CD4-positive, alpha-beta memory T cell (primary cell): ENCODE data around the gene ANKRD18A. TPM values are rescaled to one million over a fixed set of nuclear protein-coding genes. Genes with fewer than 3 reads are reported as not detected.
A peak's percentile ranks its signal among the peaks of the same experiment; 100 is the strongest.
"Not testable (repeated sequence)": the region's sequence is repeated elsewhere in the genome, so short reads cannot be mapped to it uniquely, and the experiment has no call there.

ENCODE experiments used
- CTCF ChIA-PET: fragments of 350-600 bp; sonication (Branson Sonifier 250); formaldehyde crosslinking; loops from one replicate; lab custom pipeline; 2021; ENCODE audit warnings: inconsistent platforms; ENCODE audit not compliant: partially characterized antibody; lab: Charles Lee
- POLR2A ChIA-PET: fragments of 350-600 bp; sonication (Branson Sonifier 250); formaldehyde crosslinking; loops from one replicate; lab custom pipeline; 2021; ENCODE audit not compliant: partially characterized antibody; lab: Charles Lee
- DNase-seq, 5 donors: peaks; one replicate each; pipeline versions ENCODE4 v3.0.0 to v3.0.0-alpha.2; 2020 to 2022; ENCODE audit warnings: mixed read lengths in 1 of 5
- H3K27ac ChIP-seq: one replicate; pipeline ENCODE4 v1.7.0; 2013; ENCODE audit warnings: low read depth, low read length
- H3K27me3 ChIP-seq: 2 replicates; pipeline ENCODE4 v1.7.0; 2013; ENCODE audit warnings: mild to moderate bottlenecking, low read length, moderate library complexity; ENCODE audit not compliant: insufficient read depth
- H3K36me3 ChIP-seq: 2 replicates; pipeline ENCODE4 v1.7.0; 2013; ENCODE audit warnings: mild to moderate bottlenecking, low read length, moderate library complexity; ENCODE audit not compliant: insufficient read depth
- H3K4me1 ChIP-seq: 2 replicates; pipeline ENCODE4 v1.7.0; 2013; ENCODE audit warnings: mild to moderate bottlenecking, low read length, moderate library complexity; ENCODE audit not compliant: insufficient read depth
- H3K4me3 ChIP-seq, 2 donors: one replicate each; pipeline ENCODE4 v1.7.0; 2013; ENCODE audit warnings: low read length in 2 of 2, mild to moderate bottlenecking in 1 of 2
- H3K9me3 ChIP-seq, 2 donors: one replicate each; pipeline ENCODE4 v1.7.0; 2013; ENCODE audit warnings: low read length in 2 of 2, control low read depth in 1 of 2; ENCODE audit not compliant: control insufficient read depth in 1 of 2
- H3K27ac Mint-ChIP-seq, 7 donors: one replicate each; pipeline ENCODE4 v1.8.0; 2020 to 2021; ENCODE audit warnings: mixed read lengths in 7 of 7, mild to moderate bottlenecking in 6 of 7, inconsistent platforms in 3 of 7, moderate library complexity in 3 of 7
- H3K27me3 Mint-ChIP-seq, 2 donors: one replicate each; pipeline ENCODE4 v1.8.0; 2020 to 2021; ENCODE audit warnings: mixed read lengths in 2 of 2
- H3K36me3 Mint-ChIP-seq, 2 donors: one replicate each; pipeline ENCODE4 v1.8.0; 2020 to 2021; ENCODE audit warnings: mixed read lengths in 2 of 2, inconsistent platforms in 1 of 2, mild to moderate bottlenecking in 1 of 2
- H3K4me1 Mint-ChIP-seq, 4 donors: one replicate each; pipeline ENCODE4 v1.8.0; 2020 to 2021; ENCODE audit warnings: mixed read lengths in 4 of 4, mild to moderate bottlenecking in 1 of 4
- H3K4me3 Mint-ChIP-seq, 8 donors: one replicate each; pipeline ENCODE4 v1.8.0; 2020 to 2021; ENCODE audit warnings: mixed read lengths in 8 of 8, mild to moderate bottlenecking in 7 of 8, moderate library complexity in 6 of 8, inconsistent platforms in 3 of 8
- H3K9me3 Mint-ChIP-seq, 8 donors: one replicate each; pipeline ENCODE4 v1.8.0; 2020 to 2021; ENCODE audit warnings: mixed read lengths in 8 of 8, mild to moderate bottlenecking in 5 of 8, inconsistent platforms in 3 of 8, moderate library complexity in 1 of 8
- intact Hi-C: fragments of 100-400 bp; cut with micrococcal nuclease; formaldehyde crosslinking; loops from one replicate; pipeline ENCODE4 v1.15.1; 2023
- polyA plus RNA-seq, 2 donors: library from polyadenylated mRNA; unstranded; fragments of 300-500 nt; fragmentation: Illumina TruSeq; gene quantifications; one replicate each; pipeline ENCODE4 v1.2.3, GENCODE V29; 2021
- total RNA-seq, 2 experiments: library from RNA; stranded (reverse); gene quantifications; one replicate each; pipeline ENCODE4 v1.2.3, GENCODE V29; 2021

The ANKRD18A gene
- total and polyA plus RNA-seq, 4 experiments from 2014 or later, result 0.15 to 14.3 (median 6.0) TPM

DNA sequence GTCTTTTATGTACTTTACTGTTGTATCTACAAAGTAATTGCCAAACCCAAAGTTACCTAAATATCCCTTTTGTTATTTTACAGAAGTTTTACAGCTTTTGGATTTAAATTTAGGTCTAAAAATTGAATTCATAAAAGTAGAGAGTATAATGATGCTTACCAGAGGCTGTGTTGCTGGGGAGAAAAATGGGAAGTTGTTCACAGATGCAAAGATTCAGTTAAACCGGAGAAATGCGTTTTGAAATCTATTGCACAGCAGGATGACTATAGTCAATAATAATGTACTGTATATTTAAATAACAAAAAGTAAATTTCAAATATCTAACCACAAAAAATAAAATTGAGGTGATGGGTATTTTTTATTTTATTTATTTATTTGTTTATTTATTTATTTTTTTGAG lies 2.6 kb upstream of the ANKRD18A start:
- Histone ChIP-seq H3K27ac (peak overlapping the region; percentile 50), H3K27me3 (peaks cover 3% of the 10 kb centered on the region), H3K4me3 (no peak overlapping the region), H3K9me3 (no peaks in the 10 kb centered on the region), H3K36me3 (no peaks in the 10 kb centered on the region), H3K4me1 (peaks cover 13% of the 10 kb centered on the region)
- intact Hi-C loops, result no loop called here
- Mint-ChIP-seq H3K36me3 (peaks cover 0 to 4% of the 10 kb centered on the region in 2 donors), H3K27ac (peak overlapping the region in 3 of 7 donors; percentile 2 to 63 (median 38)), H3K4me3 (peak overlapping the region; percentile 75 to 90 (median 88)), H3K4me1 (peaks cover 9 to 20% (median 15%) of the 10 kb centered on the region in 4 donors), H3K9me3 (peaks cover 0 to 19% (median 2%) of the 10 kb centered on the region in 8 donors), H3K27me3 (peaks cover 2 to 5% of the 10 kb centered on the region in 2 donors)
- CTCF ChIA-PET, result interaction anchor here (1.0 kb wide), 1 partner anchor 49 kb away, joined by 3 read pairs; no protein-coding TSS in a partner anchor
- POLR2A ChIA-PET, result no interaction called here
- no peak for DNase-seq

DNA sequence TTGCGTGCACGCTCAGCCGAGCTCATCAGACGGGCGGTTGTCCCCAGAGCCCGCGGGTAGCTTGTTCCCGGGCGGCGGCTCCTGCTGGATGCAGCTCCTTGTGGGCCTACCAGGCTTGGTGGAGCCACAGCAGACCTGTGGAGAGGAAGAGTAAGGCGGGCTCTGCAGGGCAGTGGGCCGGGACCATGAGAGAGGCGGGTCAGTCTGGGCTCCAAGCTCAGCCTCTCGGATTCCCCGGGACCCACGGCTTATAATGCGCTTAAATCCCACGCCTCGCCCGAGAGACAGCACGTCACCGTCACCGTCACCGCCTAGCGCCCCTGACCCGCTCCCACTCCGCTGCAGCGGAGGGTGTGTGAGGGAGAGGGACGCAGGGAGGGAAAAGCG lies 1.9 kb upstream of the ANKRD18A start:
- H3K27ac Mint-ChIP-seq, result peak overlapping the region; percentile 18 to 91 (median 63)
- H3K4me3 Mint-ChIP-seq, result peak overlapping the region; percentile 75 to 90 (median 88)
- H3K27me3 Mint-ChIP-seq, result peaks cover 2 to 5% of the 10 kb centered on the region in 2 donors
- peaks cover 0 to 4% of the 10 kb centered on the region in 2 donors for H3K36me3 Mint-ChIP-seq
- H3K4me1 Mint-ChIP-seq, result peaks cover 9 to 20% (median 15%) of the 10 kb centered on the region in 4 donors
- Histone ChIP-seq H3K4me3 (peak overlapping the region; percentile 36 to 77), H3K4me1 (peaks cover 13% of the 10 kb centered on the region), H3K27me3 (peaks cover 3% of the 10 kb centered on the region), H3K9me3 (no peaks in the 10 kb centered on the region), H3K36me3 (no peaks in the 10 kb centered on the region), H3K27ac (peak overlapping the region; percentile 50)
- H3K9me3 Mint-ChIP-seq, result peaks cover 0 to 19% (median 2%) of the 10 kb centered on the region in 8 donors
- POLR2A ChIA-PET, result no interaction called here
- CTCF ChIA-PET, result interaction anchor here (1.0 to 1.9 kb wide), 3 partner anchors 8 to 49 kb away, joined by 3 to 7 read pairs (median 5); no protein-coding TSS in a partner anchor
- intact Hi-C loops, result no loop called here
- DNase-seq, result no peak

DNA sequence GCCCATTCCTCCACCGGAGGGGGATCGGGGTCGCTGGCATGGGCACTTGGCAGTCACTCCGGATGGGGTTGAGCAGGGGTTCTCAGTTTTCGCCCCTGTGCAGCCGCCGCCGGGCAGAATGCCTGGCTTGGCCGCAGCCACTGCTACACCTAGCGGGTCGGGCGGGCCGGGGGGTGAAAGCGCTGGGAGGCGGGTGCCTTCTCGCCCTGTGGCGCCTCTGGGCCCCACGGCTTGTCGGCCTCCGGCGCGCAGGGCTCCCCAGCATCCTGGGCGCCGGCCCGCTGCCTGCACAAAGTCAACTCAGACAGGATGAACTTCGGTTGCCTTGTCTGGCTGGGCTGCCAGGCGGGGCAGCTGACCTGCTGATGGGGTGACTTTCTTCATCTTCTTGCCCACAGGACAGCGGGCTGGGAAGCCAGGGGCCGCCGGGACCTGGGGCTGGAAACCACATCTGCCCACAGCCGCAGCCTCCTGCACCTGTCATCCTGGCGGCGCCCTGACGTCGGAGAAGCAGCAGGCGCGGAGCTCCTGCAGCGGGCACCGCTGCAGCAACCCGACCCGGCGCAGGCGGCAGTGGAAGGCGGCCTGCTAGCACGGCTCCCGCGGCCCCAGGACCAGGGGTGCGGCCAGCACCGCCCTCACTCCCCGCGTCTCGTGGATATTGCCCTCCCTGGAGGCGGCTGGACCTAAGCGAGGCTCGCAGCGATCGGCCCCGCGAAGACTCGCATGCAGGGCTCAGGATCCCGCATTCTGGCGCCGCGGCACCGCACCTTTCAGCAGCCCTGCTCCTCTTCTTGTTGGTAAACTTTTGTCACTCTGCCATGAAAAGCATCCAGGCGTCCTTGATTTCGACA lies 1.3 kb upstream of the ANKRD18A start:
- POLR2A ChIA-PET, result no interaction called here
- Mint-ChIP-seq H3K36me3 (peaks cover 0 to 4% of the 10 kb centered on the region in 2 donors), H3K27ac (peak overlapping the region in 5 of 7 donors; percentile 36 to 91 (median 63)), H3K4me1 (peaks cover 9 to 20% (median 15%) of the 10 kb centered on the region in 4 donors), H3K4me3 (peak overlapping the region; percentile 75 to 92 (median 90)), H3K9me3 (peaks cover 0 to 15% (median 2%) of the 10 kb centered on the region in 8 donors), H3K27me3 (peaks cover 2 to 7% of the 10 kb centered on the region in 2 donors)
- peaks cover 13% of the 10 kb centered on the region for H3K4me1 ChIP-seq
- no peaks in the 10 kb centered on the region for H3K36me3 ChIP-seq
- DNase-seq, result peak; percentile 52 to 66 (median 53)
- H3K27me3 ChIP-seq, result peaks cover 3% of the 10 kb centered on the region
- H3K4me3 ChIP-seq, result peak overlapping the region; percentile 36 to 77
- CTCF ChIA-PET, result interaction anchor here (1.0 to 1.9 kb wide), 8 partner anchors 9 to 205 kb away, joined by 3 to 7 read pairs (median 4); no protein-coding TSS in a partner anchor
- H3K27ac ChIP-seq, result peak overlapping the region; percentile 50
- H3K9me3 ChIP-seq, result no peaks in the 10 kb centered on the region
- intact Hi-C loops, result loop anchor here (2.0 kb wide), 2 partner anchors 21 to 51 kb away; no protein-coding TSS in a partner anchor

DNA sequence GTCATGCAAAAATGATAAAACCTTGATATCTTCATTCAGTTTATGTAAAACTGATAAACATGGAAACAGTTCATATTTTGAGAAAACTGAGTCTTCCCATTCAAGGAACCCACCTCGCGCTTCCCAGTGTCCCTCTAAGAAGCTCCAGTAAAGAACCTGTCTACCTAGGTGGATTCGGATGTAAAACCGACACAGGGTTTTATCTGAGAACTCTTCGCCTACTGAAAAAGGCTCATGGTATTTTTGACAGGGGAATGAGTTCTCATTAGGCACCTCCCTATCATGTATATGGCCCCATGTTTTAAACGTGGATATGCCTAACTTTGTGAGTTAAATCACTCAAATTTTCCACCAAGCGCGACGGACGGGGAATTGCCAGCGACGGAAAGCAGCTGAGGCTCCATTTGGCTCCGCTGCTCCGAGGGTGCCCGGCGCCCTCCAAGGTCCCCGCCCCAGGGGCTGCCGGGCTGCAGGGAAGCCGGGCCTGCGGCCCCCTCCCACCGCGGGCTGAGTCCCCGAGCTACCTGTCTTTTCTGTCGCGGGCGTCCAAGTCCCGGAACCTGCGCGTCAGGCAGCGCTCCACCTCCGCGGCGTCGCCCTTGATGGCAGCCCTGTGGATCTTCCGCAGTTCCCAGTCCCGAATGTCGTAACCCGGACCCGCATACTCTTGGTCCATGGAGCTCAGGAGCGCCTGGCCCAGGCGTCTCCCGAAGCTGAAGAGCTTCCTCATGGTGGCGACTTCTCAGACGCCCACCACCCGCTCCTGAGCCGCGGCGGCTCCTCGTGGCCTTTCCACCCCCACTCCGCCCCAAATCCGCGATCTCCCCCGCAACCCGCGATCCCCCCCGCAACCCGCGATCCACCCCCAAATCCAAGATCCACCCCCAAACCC lies 594 bp downstream of the ANKRD18A start:
- peaks cover 0 to 4% of the 10 kb centered on the region in 2 donors for H3K36me3 Mint-ChIP-seq
- H3K27ac Mint-ChIP-seq, result peak overlapping the region; percentile 75 to 90 (median 82)
- Histone ChIP-seq H3K4me1 (peaks cover 13% of the 10 kb centered on the region), H3K9me3 (no peaks in the 10 kb centered on the region), H3K27me3 (peaks cover 3% of the 10 kb centered on the region), H3K27ac (peak overlapping the region; percentile 50), H3K36me3 (no peaks in the 10 kb centered on the region), H3K4me3 (peak overlapping the region; percentile 23 to 77)
- peaks cover 0 to 8% (median under 1%) of the 10 kb centered on the region in 8 donors for H3K9me3 Mint-ChIP-seq
- peaks cover 8 to 20% (median 12%) of the 10 kb centered on the region in 4 donors for H3K4me1 Mint-ChIP-seq
- intact Hi-C loops, result loop anchor here (2.0 kb wide), 2 partner anchors 23 to 53 kb away; no protein-coding TSS in a partner anchor
- peak; percentile 18 to 51 (median 25) for DNase-seq
- H3K27me3 Mint-ChIP-seq, result peaks cover 2 to 6% of the 10 kb centered on the region in 2 donors
- H3K4me3 Mint-ChIP-seq, result peak overlapping the region; percentile 87 to 97 (median 91)
- CTCF ChIA-PET, result interaction anchor here (0.5 to 1.8 kb wide), 5 partner anchors 18 to 186 kb away, joined by 3 to 4 read pairs (median 3); no protein-coding TSS in a partner anchor
- POLR2A ChIA-PET, result no interaction called here

DNA sequence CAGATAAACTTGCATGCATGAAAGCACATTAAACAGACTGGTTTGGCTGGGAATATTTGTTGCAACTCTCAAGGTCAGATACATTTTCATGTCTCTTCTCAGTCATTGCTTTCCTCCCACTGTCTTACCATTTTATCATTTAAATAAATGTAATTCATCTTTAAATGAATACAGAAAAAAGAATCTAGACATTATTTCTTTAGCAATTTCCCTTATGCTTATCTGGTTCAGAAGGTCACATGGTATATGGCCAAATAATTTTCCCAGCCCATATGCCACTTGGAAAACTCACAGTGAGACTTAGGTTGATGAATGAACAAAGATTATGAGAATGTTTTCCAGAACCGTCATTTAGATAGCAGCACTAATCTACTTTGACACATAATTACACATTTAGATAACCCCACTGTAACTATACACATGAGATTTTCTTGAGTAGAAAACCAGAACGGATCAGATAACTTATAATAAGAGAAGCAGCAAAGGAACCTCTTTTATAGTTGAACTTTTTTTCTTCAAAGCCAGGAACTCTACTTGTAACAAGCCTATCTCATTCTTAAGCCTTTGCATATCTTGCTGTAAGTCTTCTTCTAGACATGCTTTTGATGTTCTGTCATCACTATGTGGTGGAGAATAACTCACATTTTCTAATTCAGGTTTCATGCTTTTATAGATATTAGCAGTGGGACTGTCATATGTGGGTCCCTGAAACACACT lies 22.2 kb downstream of the ANKRD18A start:
- intact Hi-C loops, DNase-seq, CTCF ChIA-PET: not testable (repeated sequence)

DNA sequence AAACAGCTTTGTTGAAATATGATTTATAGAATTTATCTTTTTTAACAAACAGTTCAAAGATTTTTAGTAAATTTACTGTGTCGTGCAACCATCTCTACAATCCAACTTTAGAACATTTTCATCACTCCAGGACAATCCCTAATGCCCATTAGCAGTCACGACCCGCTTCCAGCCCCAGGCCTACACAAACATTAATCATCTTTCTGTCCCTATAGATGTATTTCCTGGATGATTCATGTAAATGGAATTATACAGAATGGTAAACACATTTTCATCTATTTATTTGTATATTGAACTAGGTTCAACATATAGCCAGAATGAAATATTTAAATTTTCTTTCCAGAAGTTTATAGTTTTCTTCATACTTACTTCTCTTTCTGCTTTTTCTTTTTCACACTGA lies 25.3 kb downstream of the ANKRD18A start:
- H3K4me3 Mint-ChIP-seq, H3K27me3 Mint-ChIP-seq, CTCF ChIA-PET, H3K4me3 ChIP-seq, H3K4me1 Mint-ChIP-seq, H3K27ac Mint-ChIP-seq, DNase-seq, H3K36me3 ChIP-seq, H3K27ac ChIP-seq, H3K4me1 ChIP-seq, intact Hi-C loops, H3K9me3 ChIP-seq, H3K27me3 ChIP-seq, POLR2A ChIA-PET, H3K9me3 Mint-ChIP-seq: not testable (repeated sequence)
- H3K36me3 Mint-ChIP-seq, result peaks cover 13 to 15% of the 10 kb centered on the region in 2 donors

More for the DNA sequence above, 22.2 kb downstream of the ANKRD18A start:
- H3K4me3 ChIP-seq, H3K27ac ChIP-seq, H3K27me3 Mint-ChIP-seq, H3K27me3 ChIP-seq, H3K9me3 Mint-ChIP-seq, H3K9me3 ChIP-seq, H3K4me1 Mint-ChIP-seq, POLR2A ChIA-PET, H3K4me1 ChIP-seq, H3K36me3 ChIP-seq, H3K4me3 Mint-ChIP-seq, H3K27ac Mint-ChIP-seq: not testable (repeated sequence)
- H3K36me3 Mint-ChIP-seq, result peaks cover 15 to 16% of the 10 kb centered on the region in 2 donors
